ENCODE results near the gene IRS2.

- TF ChIP-seq EZH2 (IDR thresholded peaks at IDR 0.05; ENCODE audit: insufficient read depth, poor library complexity, severe bottlenecking) = no peak
- no peak for TF ChIP-seq EZH2phosphoT487 (IDR thresholded peaks at IDR 0.05; ENCODE audit: insufficient read depth, low read depth)
These were observed 66.3 kb downstream of the IRS2 start for GRCh38 chr13:109719962-109720646.
